ENCODE results near the gene GATA2. TPM values are rescaled to one million over a fixed set of nuclear protein-coding genes. Genes with fewer than 3 reads are reported as not detected.

Gene GATA2
- total RNA-seq, 4 donors from 2014 or later = 5.4 to 16.0 (median 8.1) TPM

GRCh38 chr3:128490915-128491690 is 1.9 kb downstream of the GATA2 start:
- Histone ChIP-seq H3K27me3 (peaks cover 100% of the 10 kb centered on the region), H3K36me3 (no peaks in the 10 kb centered on the region), H3K27ac (peak overlapping the region in 1 of 4 donors; percentile 2), H3K9me3 (no peaks in the 10 kb centered on the region), H3K4me1 (peaks cover 0 to 74% (median 65%) of the 10 kb centered on the region in 3 donors), H3K4me3 (peak overlapping the region in 1 of 2 donors; percentile 63)
- TF ChIP-seq POLR2A (IDR thresholded peaks at IDR 0.05) (no peak), EP300 (IDR thresholded peaks at IDR 0.05) (no peak), CTCF (IDR thresholded peaks at IDR 0.05) (no peak), POLR2AphosphoS5 (IDR thresholded peaks at IDR 0.05) (no peak)
- no peak for ATAC-seq
- WGBS, 2 donors (ENCODE audit: low coverage in 1 of 2) = 8 to 28% methylated on average over 12 to 14 of the region's 23 CpGs

- no peak overlapping the region for H3K27ac ChIP-seq
Observed at GRCh38 chr3:128490650-128490914, 2.4 kb downstream of the GATA2 start.

GRCh38 chr3:128489927-128490649 is 2.9 kb downstream of the GATA2 start:
- peak overlapping the region; percentile 9 to 63 for H3K4me3 ChIP-seq
- 7% methylated on average over 11 of the region's 61 CpGs; no CpG with 5 or more reads in 1 of the 2 donors for WGBS, 2 donors (ENCODE audit: low coverage in 1 of 2)
- no peak for ATAC-seq
- no peaks in the 10 kb centered on the region for H3K9me3 ChIP-seq
- H3K4me1 ChIP-seq = peaks cover 0 to 78% (median 65%) of the 10 kb centered on the region in 3 donors
- no peaks in the 10 kb centered on the region for H3K36me3 ChIP-seq
- peak overlapping the region in 3 of 4 donors; percentile 76 to 82 (median 77) for H3K27ac ChIP-seq
- H3K27me3 ChIP-seq = peaks cover 100% of the 10 kb centered on the region
- peak in 1 of 2 donors; percentile 17 for TF ChIP-seq POLR2A (IDR thresholded peaks at IDR 0.05)
- TF ChIP-seq CTCF (IDR thresholded peaks at IDR 0.05) = peak in 1 of 4 experiments; percentile 10
- TF ChIP-seq POLR2AphosphoS5 (IDR thresholded peaks at IDR 0.05) = no peak
- no peak for TF ChIP-seq EP300 (IDR thresholded peaks at IDR 0.05)

More at GRCh38 chr3:128490650-128490914, 2.4 kb downstream of the GATA2 start:
- H3K36me3 ChIP-seq = no peaks in the 10 kb centered on the region
- ATAC-seq = no peak
- H3K4me3 ChIP-seq = peak overlapping the region in 1 of 2 donors; percentile 63
- TF ChIP-seq EP300 (IDR thresholded peaks at IDR 0.05) (no peak), CTCF (IDR thresholded peaks at IDR 0.05) (no peak), POLR2AphosphoS5 (IDR thresholded peaks at IDR 0.05) (no peak), POLR2A (IDR thresholded peaks at IDR 0.05) (no peak)
- no peaks in the 10 kb centered on the region for H3K9me3 ChIP-seq
- WGBS, 2 donors (ENCODE audit: low coverage in 1 of 2) = 20 to 42% methylated on average over 4 to 5 of the region's 10 CpGs
- H3K27me3 ChIP-seq = peaks cover 100% of the 10 kb centered on the region
- peaks cover 0 to 78% (median 65%) of the 10 kb centered on the region in 3 donors for H3K4me1 ChIP-seq

- ATAC-seq = no peak
- peak overlapping the region; percentile 9 to 63 for H3K4me3 ChIP-seq
- H3K27ac ChIP-seq = peak overlapping the region in 3 of 4 donors; percentile 76 to 82 (median 77)
- no CpG with 5 or more reads among the region's 26 CpGs for WGBS, 2 donors (ENCODE audit: low coverage in 1 of 2)
- peaks cover 0 to 78% (median 65%) of the 10 kb centered on the region in 3 donors for H3K4me1 ChIP-seq
- H3K36me3 ChIP-seq = no peaks in the 10 kb centered on the region
- peaks cover 100% of the 10 kb centered on the region for H3K27me3 ChIP-seq
- TF ChIP-seq CTCF (IDR thresholded peaks at IDR 0.05) = no peak
- H3K9me3 ChIP-seq = no peaks in the 10 kb centered on the region
Observed at GRCh38 chr3:128489674-128489926, 3.4 kb downstream of the GATA2 start.

Measured in gastroesophageal sphincter (tissue), 4 donors.